ENCODE data around the gene CABYR.

CABYR gene

GRCh38 chr18:24195296-24196053 is 56.6 kb downstream of the CABYR start:
- no peak for DNase-seq

- no peak for DNase-seq
Observed at GRCh38 chr18:24196764-24197163, 57.9 kb downstream of the CABYR start.

GRCh38 chr18:24197412-24197811 is 58.5 kb downstream of the CABYR start:
- no peak for DNase-seq

- DNase-seq = no peak
Observed at GRCh38 chr18:24198461-24198860, 59.6 kb downstream of the CABYR start.

- no peak for DNase-seq
Observed at GRCh38 chr18:24199372-24199962, 60.6 kb downstream of the CABYR start.

- DNase-seq = no peak
Observed at GRCh38 chr18:24200494-24201290, 61.8 kb downstream of the CABYR start.

GRCh38 chr18:24201699-24202687 is 63.1 kb downstream of the CABYR start:
- DNase-seq = no peak

- no peak for DNase-seq
Observed at GRCh38 chr18:24204904-24205303, 66.0 kb downstream of the CABYR start.

GRCh38 chr18:24208270-24209035 is 69.6 kb downstream of the CABYR start:
- no peak for DNase-seq

GRCh38 chr18:24209558-24209957 is 70.7 kb downstream of the CABYR start:
- DNase-seq = no peak

All from stimulated activated CD4-positive, alpha-beta T cell treated with anti-CD3 and anti-CD28 coated beads, Interleukin-12 subunit alpha, Interleukin-12 subunit beta, amount 100 ng/mL, for 4 hours (primary cell).